HG03175 (cell line): ENCODE results near the gene PHF21B.

ENCODE experiments used
- ATAC-seq: cut with Tn5 transposase; IDR thresholded peaks from one replicate; pipeline ENCODE4 v1.9.1; 2021; ENCODE audit warnings: mild to moderate bottlenecking, moderate library complexity; ENCODE audit not compliant: unreplicated experiment

The PHF21B gene

DNA sequence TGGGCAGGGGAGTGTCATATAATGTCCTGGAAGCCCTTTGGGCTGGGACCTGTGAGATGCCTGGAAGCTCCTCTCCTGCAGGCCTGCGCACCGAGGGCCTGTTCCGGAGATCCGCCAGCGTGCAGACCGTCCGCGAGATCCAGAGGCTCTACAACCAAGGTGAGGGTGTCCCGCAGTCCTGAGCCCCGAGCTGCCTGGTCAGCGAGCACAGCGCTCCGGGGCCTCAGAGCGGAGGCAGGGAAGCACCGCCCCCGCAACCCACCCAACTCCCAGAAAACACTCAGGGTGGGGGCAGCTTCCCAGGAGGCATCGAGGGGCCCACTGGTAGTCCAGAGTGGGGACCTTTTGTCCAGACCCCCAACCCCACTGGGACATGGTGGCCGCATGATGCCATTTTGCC lies 161.9 kb downstream of the PHF21B start:
- no peak for ATAC-seq

GRCh38 chr22:44847380-44847779 lies 162.4 kb downstream of the PHF21B start:
- ATAC-seq: no peak

DNA sequence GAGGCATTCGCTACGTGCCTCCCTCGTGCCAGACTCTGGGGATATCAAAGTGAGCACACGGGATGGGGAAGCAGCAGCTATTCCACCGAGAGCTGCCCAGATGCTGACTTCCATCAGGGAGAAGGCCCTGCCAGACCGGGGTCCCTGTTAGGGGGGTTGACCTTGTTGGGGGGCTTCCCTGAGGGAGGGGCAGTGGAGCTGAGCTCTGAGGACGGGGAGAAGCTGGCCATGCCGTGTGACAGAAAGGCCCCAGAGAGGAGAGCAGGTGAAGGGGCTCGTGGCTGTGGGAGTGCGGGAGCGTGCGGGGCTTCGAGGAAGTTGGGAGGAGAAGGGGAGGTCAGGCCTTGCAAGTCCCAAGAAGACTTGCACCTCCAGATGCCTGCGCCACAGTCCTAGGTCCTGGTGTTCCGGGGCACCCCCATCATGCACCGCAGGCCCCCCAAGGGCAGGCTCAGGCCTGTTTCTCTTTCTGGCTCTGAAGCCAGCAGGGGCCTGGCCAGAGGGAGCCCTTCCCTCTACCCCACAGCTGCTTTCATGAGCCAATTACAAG lies 163.0 kb downstream of the PHF21B start:
- no peak for ATAC-seq

GRCh38 chr22:44845796-44846720 lies 163.7 kb downstream of the PHF21B start:
- no peak for ATAC-seq

GRCh38 chr22:44845191-44845590 lies 164.6 kb downstream of the PHF21B start:
- no peak for ATAC-seq

- ATAC-seq: no peak
Observed at GRCh38 chr22:44842417-44842816, 167.4 kb downstream of the PHF21B start.

GRCh38 chr22:44840611-44841322 lies 169.0 kb downstream of the PHF21B start:
- no peak for ATAC-seq

DNA sequence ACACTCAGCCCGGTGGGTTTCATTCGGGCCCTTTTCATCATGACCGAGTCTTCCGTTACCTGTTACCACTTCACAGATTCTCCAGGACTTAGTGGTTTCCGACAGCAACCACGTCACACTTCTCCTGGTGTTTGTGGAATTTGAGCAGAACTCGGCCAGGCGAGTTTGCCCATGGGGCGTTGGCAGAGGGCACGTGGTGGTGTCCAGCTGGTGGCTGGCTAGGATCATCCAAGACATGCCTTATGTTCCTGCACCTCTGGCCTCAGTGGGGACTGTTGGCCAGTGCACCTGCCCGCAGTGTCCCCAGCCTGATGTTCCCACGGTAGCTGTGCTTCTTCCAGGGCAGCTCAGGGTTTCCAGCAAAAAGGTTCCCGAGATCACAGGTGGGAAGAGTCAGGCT lies 170.1 kb downstream of the PHF21B start:
- no peak for ATAC-seq

DNA sequence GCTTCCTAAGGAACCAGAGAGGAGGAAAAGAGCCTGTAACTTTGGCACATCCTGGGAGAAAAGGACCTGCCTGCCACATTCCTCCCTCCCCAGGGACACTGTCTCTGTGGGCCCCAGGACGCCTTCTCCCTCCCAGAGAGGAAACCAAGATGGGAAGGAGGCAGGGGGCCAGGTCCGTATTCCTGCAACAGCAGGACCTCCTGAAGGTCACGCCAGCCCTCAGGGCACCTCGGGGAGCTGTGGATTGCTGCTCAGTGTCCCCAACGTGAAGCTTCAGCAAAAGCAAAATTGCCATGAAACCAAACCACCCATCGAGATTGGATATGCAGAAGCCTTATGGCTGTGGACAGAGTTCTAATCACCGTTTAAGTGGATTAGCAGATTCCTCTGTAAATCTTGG lies 170.7 kb downstream of the PHF21B start:
- no peak for ATAC-seq

GRCh38 chr22:44838316-44839016 lies 171.3 kb downstream of the PHF21B start:
- ATAC-seq: no peak

- ATAC-seq: no peak
Observed at GRCh38 chr22:44837481-44837880, 172.3 kb downstream of the PHF21B start.

DNA sequence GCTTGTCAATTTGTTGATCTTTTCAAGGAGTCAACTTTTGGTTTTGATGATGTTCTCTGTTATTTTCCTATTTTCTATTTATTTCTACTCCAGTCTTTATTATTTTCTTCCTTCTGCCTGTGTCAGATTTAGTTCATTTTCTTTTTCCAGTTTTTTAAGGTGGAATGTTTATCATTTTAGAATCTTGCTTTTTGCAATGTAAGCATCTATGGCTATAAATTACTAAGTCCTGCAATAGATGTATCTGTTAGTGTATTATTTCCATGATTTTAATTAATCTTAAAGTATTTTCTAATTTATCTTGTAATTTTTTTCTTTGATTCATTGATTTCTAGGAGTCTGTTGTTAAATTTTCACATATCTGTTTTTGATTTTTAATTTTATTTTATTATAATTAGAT lies 175.7 kb downstream of the PHF21B start:
- ATAC-seq: no peak

- no peak for ATAC-seq
Observed at GRCh38 chr22:44831885-44832284, 177.9 kb downstream of the PHF21B start.
